Measurements from ENCODE around the gene CAPN8.
"Not testable (repeated sequence)": the region's sequence is repeated elsewhere in the genome, so short reads cannot be mapped to it uniquely, and the experiment has no call there.

CAPN8 gene

DNA sequence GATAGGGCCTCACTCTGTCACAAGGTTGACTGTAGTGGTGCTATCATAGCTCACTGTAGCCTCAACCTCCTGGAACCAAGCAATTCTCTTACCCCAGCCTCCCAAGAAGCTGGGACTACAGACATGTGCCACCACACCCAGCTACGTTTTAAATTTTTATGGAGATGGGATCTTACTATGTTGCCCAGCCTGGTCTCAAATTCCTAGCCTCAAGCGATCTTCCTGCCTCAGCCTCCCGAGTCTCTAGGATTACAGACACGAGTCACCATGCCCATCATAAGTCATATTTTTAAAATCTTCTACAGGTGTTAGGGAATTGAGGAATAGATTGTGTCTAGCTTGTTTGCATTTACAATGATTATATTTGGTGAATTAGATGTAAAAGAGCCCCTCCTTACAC is 145.3 kb downstream of the CAPN8 start:
- DNase-seq, result no peak

- DNase-seq, result no peak
Observed at GRCh38 chr1:223519116-223519515, 146.4 kb downstream of the CAPN8 start.

DNA sequence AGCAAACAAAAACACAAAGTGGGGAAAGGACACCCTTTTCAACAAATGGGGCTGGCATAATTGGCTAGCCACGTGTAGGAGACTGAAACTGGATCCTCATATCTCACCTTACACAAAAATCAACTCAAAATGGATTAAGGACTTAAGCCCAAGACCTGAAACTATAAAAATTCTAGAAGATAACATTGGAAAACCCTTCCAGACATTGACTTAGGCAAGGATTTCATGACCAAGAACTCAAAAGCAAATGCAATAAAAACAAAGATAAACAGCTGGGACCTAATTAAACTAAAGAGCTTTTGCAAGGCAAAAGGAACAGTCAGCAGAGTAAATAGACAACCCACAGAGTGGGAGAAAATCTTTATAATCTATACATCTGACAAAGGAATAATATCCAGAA is 146.9 kb downstream of the CAPN8 start:
- not testable (repeated sequence) for DNase-seq

DNA sequence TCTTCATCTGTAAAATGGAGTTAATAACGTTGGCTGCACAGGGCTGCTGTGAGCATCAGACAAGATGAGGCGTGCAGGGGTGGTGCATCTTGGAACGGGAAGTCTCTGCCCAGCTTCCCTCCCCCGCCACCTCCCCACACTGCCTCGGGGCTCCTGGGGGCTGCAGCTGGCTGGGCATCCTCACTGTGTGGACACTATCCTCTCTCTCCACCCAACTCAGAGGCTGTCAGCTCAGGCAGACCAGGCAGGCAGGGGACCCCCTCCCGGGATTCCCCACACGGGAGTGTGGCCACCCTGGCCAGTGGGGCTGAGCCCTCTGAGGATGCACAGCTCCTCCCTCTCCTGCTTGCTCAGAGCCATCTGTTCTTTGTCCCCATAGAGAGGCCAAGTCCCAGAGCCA is 149.6 kb downstream of the CAPN8 start:
- DNase-seq, result no peak

DNA sequence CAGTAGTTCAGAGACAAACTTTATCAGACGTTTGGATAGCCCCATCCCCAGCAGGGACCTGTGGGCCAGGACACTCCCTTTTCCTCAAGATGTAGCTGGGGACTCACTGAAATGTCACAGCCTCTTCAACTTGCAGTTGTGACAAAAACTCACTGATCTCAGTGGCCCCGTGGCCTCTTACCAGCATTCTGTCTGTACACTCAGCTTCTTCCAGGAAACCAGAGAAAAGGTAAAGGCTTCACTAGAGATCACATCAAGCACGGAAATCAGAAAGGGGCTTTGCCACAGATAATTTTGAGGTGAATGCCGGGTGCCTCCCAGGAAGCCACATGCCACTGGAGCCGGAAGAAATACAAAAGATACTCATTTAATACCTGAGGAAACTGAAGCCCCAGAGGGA is 150.1 kb downstream of the CAPN8 start:
- no peak for DNase-seq

DNA sequence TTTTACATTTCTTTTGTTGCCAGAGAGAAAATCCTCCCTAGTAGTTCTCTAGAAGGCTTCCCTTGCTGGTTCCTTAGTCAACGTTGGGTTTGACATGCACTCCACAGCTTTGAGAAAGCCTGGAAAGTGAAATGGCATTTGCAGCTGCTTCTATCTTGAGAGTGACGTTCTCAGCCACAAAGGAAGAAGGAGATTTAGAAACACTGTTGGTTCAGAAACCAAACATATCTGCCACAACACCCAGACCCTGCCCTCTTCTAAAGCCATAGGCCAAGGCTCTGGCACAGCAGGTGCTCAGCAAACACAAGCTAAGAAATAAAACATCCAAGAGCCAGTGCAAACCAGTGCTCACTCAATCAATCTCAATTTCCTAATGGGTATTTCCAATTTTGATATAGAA is 150.9 kb downstream of the CAPN8 start:
- DNase-seq, result no peak

GRCh38 chr1:223513309-223513708 is 152.2 kb downstream of the CAPN8 start:
- DNase-seq, result no peak

GRCh38 chr1:223512057-223512456 is 153.4 kb downstream of the CAPN8 start:
- no peak for DNase-seq

GRCh38 chr1:223508796-223509195 is 156.7 kb downstream of the CAPN8 start:
- no peak for DNase-seq

DNA sequence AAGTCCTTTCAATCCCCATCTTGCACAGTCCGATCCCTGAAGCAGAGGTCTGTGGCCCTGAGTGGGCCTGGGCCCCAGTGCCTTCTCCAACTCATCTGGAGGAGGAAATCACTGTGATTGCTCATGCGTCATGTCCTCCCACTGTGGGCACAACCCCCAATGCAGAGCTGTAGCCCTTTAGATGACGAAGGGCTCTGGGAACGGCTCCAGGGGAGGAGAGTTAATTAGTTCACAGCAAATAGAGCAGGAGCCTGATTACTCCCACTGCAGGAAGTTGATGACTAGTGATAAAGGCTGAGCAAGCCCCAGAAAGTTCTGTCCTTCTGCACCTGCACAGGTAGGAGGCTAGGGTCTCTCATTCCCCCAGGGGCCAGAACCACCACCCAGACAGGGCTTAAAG is 160.8 kb downstream of the CAPN8 start:
- no peak for DNase-seq

GRCh38 chr1:223503348-223503747 is 162.2 kb downstream of the CAPN8 start:
- no peak for DNase-seq

DNA sequence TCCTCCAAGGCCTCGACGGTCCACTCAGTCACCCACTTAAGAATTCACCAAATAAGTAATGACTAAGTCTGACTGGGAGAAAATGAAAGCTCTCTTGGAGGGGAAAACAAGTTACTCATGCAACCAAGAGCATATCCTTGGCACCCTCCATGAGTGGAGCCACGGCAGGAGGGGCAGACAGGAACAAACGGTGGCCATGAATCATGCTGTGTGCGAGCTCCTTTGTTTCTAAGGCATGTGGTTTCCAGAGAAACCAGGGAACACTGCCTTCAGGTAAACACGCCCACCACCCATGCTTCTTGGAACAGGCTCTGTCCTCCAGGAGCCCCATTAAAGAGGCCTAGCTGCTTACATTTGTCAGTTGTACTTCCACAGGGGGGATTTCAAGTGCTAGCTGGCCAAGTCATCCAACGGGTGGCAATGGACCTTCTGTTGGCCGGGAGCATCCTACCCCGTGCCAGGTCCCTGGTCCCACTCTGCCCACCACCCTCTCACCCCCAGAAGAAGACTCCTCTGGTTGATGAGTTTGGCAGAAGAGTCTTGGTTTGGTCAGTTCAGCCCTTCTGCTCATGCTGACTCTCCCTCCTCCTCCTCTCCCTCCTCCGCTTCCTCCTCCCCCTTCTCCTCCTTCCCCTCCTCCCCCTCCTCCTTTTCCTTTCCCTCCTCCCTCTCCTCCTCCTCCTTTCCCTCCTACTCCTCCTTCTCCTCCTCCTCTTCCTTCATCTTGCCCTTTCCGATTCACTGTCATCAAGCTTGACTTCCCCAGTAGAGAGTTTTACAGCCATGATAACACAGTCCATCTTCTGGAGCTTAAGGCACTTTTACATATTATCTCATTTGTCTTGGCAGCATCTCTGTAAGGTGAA is 164.7 kb downstream of the CAPN8 start:
- DNase-seq, result no peak

DNA sequence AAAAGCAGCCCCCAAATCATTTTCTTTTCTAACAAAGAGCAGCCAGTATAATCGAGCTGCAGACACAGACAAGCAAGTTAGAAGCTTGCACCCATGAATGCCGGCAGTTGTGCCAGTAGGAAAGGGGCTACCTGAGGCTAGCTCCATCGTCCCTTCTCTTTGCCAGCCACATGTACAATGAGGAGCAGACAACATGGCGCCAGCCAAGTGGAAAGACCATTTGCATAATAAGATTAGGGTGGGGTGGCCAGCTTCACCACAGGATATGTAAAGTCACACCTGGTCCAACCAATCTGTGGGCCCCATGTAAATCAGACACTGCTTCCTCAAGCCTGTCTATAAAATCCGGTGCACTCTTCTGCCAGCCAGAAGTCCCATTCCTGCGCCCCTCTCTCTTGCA is 168.6 kb downstream of the CAPN8 start:
- DNase-seq, result no peak

DNA sequence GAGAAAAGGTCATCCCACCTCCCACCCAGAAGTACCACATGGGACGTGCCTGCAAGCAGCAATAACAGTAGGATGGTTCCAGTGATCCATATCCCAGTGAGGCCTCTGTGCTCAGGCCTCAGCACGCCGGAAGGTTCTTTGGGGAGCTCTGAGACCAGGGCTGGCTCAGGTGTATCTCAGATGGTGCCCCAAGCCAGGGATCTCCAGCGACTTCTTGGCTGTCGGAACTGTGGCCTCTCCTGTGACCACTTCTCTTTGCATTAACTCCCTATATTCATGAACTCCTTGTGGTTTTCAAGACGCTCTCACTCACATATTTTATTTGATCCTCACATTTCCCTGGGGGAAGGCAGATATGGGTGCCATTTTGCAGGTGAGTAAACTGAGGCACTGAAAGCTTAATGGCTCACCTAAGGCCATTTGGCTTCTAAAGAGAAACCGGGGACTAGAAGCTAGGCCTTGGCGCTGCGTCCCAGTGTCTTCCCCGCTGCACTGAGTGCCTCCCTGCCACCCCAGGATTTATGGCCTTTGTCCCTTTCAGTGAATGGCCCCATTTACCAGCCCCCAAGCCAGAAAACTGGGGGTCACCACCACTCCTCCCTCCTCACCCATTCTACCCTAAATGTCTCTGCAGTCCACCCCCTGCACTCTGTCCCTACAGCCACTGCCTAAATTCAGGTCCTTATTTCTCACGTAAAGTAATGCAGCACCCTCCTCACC is 170.4 kb downstream of the CAPN8 start:
- no peak for DNase-seq

- DNase-seq, result no peak
Observed at GRCh38 chr1:223492044-223492443, 173.5 kb downstream of the CAPN8 start.
